ENCODE measurements around the gene COX5A. TPM values are rescaled to one million over a fixed set of nuclear protein-coding genes. Genes with fewer than 3 reads are reported as not detected.
A peak's percentile ranks its signal among the peaks of the same experiment; 100 is the strongest.
"Not testable (repeated sequence)": the region's sequence is repeated elsewhere in the genome, so short reads cannot be mapped to it uniquely, and the experiment has no call there.

COX5A gene
- total and polyA plus RNA-seq, 7 donors: 73.7 to 1,227 (median 124) TPM

DNA sequence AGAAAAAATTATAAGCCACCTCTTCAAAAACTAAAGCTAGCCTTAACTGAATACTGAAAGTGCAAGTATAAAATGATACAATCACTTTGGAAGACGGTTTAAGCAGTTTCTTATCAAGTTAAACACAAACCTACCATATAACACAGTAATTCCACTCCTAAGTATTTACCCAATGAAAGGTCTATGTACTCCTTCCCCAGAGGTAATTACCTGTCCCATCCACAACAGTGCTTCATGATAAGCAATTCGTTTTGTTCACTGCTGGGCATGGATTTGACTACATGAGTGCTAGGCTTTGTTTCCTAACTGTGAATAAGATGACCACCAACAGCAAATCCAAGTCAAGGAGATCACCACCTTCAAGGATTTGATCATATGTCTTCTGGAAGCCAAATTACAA is 4.3 kb downstream of the COX5A start:
- H3K9me3 ChIP-seq: no peaks in the 10 kb centered on the region
- H3K27me3 ChIP-seq: no peaks in the 10 kb centered on the region
- H3K4me1 ChIP-seq: peaks cover 2 to 38% (median 28%) of the 10 kb centered on the region in 4 donors
- TF ChIP-seq POLR2A (IDR thresholded peaks at IDR 0.05) (no peak), CTCF (IDR thresholded peaks at IDR 0.05) (no peak), POLR2AphosphoS5 (IDR thresholded peaks at IDR 0.05) (no peak), EP300 (IDR thresholded peaks at IDR 0.05) (no peak)
- peaks cover 0 to 28% (median 3%) of the 10 kb centered on the region in 4 donors for H3K36me3 ChIP-seq
- no peak overlapping the region for H3K27ac ChIP-seq
- no peak overlapping the region for H3K4me3 ChIP-seq
- intact Hi-C loops (cut with DNase I): loop anchor here (10.0 kb wide), 1 partner anchor 389 kb away; the partner anchor contains the start of gene ARID3B
- 10 to 57% methylated on average over 2 of the region's 2 CpGs for whole genome bisulfite sequencing, 2 donors
- no peak for DNase-seq

- Histone ChIP-seq H3K9me3 (no peaks in the 10 kb centered on the region), H3K27ac (no peak overlapping the region), H3K4me3 (no peak overlapping the region), H3K36me3 (peaks cover 4 to 74% (median 20%) of the 10 kb centered on the region in 4 donors), H3K27me3 (no peaks in the 10 kb centered on the region), H3K4me1 (peaks cover 0 to 4% (median 1%) of the 10 kb centered on the region in 4 donors)
- WGBS, 2 donors: 23 to 73% methylated on average over 5 of the region's 5 CpGs
- no peak for TF ChIP-seq POLR2AphosphoS5 (IDR thresholded peaks at IDR 0.05)
- no peak for TF ChIP-seq EP300 (IDR thresholded peaks at IDR 0.05)
- TF ChIP-seq POLR2A (IDR thresholded peaks at IDR 0.05): no peak
- TF ChIP-seq CTCF (IDR thresholded peaks at IDR 0.05): no peak
- DNase-seq: no peak
- intact Hi-C loops (cut with DNase I): no loop called here
Observed at GRCh38 chr15:74928771-74929198, 9.1 kb downstream of the COX5A start.

DNA sequence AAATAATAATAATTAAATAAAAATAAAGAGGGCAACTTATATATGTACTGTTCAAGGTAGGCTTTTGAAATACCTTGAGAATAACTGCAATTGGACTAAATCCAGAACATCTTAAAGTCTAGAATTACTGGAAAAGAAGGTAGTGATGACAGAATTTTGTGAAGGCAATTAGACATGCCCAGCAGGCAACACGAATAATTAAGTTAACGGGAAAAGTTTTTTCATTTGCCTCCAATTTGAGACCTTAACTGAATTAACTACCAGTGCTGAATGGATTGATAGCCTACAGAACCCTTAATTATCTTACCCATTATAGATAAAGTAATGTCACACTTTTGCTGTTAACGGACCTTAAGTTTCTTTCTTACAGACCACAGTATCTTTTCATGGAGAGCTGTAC is 13.3 kb downstream of the COX5A start:
- no peaks in the 10 kb centered on the region for H3K9me3 ChIP-seq
- 85 to 96% methylated on average over 3 of the region's 3 CpGs for WGBS, 2 donors
- intact Hi-C loops (cut with DNase I): no loop called here
- H3K27me3 ChIP-seq: no peaks in the 10 kb centered on the region
- TF ChIP-seq EP300 (IDR thresholded peaks at IDR 0.05) (no peak), CTCF (IDR thresholded peaks at IDR 0.05) (no peak), POLR2AphosphoS5 (IDR thresholded peaks at IDR 0.05) (no peak), POLR2A (IDR thresholded peaks at IDR 0.05) (no peak)
- H3K4me3 ChIP-seq: no peak overlapping the region
- H3K4me1 ChIP-seq: no peaks in the 10 kb centered on the region
- peaks cover 22 to 99% (median 48%) of the 10 kb centered on the region in 4 donors for H3K36me3 ChIP-seq
- H3K27ac ChIP-seq: no peak overlapping the region
- DNase-seq: no peak

DNA sequence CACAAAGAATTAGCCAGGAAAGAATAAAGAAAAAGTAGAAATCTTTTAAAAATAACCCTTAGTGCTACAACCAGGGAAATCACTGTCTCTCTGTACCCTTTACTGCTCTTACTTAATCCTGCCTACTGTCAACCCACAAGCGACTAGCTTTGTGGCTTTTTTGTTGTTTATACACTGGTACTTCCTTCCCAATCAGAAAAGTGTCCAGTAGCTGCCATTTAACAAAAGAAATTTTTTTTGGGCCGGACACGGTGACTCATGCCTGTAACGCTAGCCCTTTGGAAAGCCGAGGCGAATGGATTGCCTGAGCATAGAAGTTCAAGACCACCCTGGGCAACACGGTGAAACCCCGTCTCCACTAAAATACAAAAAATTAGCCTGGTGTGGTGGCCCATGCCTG is 17.4 kb downstream of the COX5A start:
- Histone ChIP-seq H3K4me1 (no peaks in the 10 kb centered on the region), H3K4me3 (no peak overlapping the region), H3K36me3 (peaks cover 42 to 100% (median 59%) of the 10 kb centered on the region in 4 donors), H3K9me3 (no peaks in the 10 kb centered on the region), H3K27me3 (no peaks in the 10 kb centered on the region), H3K27ac (no peak overlapping the region)
- WGBS, 2 donors: 87 to 90% methylated on average over 8 of the region's 8 CpGs
- intact Hi-C loops (cut with DNase I): no loop called here
- DNase-seq: no peak
- TF ChIP-seq EP300 (IDR thresholded peaks at IDR 0.05) (no peak), POLR2A (IDR thresholded peaks at IDR 0.05) (no peak), CTCF (IDR thresholded peaks at IDR 0.05) (no peak), POLR2AphosphoS5 (IDR thresholded peaks at IDR 0.05) (no peak)

DNA sequence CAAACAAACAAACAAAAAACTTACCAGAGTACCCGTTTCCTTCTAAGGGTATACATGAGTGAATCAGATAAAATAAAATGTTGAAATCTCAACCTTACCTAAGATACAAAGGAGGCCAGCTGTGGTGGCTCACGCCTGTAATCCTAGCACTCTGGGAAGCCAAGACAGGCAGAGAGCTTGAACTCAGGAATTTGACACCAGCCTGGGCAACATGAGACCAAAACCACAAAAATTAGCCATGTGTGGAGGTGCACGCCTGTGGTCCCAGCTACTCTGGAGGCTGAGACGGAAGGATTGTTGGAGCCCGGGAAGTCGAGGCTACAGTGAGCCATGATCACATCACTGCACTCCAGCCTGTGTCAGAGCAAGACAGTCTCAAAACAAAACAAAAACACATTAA is 20.2 kb downstream of the COX5A start:
- intact Hi-C loops (cut with DNase I): no loop called here
- no peak overlapping the region for H3K27ac ChIP-seq
- WGBS, 2 donors: 88 to 92% methylated on average over 6 of the region's 6 CpGs
- H3K27me3 ChIP-seq: no peaks in the 10 kb centered on the region
- TF ChIP-seq POLR2A (IDR thresholded peaks at IDR 0.05) (no peak), CTCF (IDR thresholded peaks at IDR 0.05) (no peak), EP300 (IDR thresholded peaks at IDR 0.05) (no peak), POLR2AphosphoS5 (IDR thresholded peaks at IDR 0.05) (no peak)
- no peak for DNase-seq
- H3K36me3 ChIP-seq: peaks cover 39 to 97% (median 52%) of the 10 kb centered on the region in 4 donors
- H3K9me3 ChIP-seq: no peaks in the 10 kb centered on the region
- no peaks in the 10 kb centered on the region for H3K4me1 ChIP-seq
- no peak overlapping the region for H3K4me3 ChIP-seq

DNA sequence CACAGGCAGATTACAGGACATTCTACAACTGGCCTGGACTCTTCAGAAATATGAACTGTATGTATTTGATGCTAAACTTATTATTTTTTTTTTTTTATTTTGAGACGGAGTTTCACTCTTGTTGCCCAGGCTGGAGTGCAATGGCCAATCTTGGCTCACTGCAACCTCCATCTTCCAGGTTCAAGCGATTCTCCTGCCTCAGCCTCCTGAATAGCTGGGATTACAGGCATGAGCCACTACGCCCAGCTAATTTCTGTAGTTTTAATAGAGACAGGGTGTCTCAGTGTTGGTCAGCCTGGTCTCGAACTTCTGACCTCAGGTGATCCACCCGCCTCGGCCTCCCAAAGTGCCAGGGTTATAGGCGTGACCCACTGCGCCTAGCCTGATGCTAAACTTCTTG is 24.1 kb downstream of the COX5A start:
- H3K4me3 ChIP-seq; H3K27ac ChIP-seq; H3K27me3 ChIP-seq; H3K9me3 ChIP-seq; intact Hi-C loops (cut with DNase I); H3K4me1 ChIP-seq: not testable (repeated sequence)
- peaks cover 18 to 75% (median 26%) of the 10 kb centered on the region in 4 donors for H3K36me3 ChIP-seq
- 92 to 95% methylated on average over 8 of the region's 8 CpGs for WGBS, 2 donors
- peak; percentile 25 for DNase-seq
